Middle frontal gyrus (tissue), 1 donor: ENCODE data around the gene ALPI.

Experiments used
- DNase-seq: peaks from one replicate; pipeline ENCODE4 v3.0.0-alpha.2; 2015; ENCODE audit warnings: low spot score; ENCODE audit errors: extremely low spot score

The ALPI gene

DNA sequence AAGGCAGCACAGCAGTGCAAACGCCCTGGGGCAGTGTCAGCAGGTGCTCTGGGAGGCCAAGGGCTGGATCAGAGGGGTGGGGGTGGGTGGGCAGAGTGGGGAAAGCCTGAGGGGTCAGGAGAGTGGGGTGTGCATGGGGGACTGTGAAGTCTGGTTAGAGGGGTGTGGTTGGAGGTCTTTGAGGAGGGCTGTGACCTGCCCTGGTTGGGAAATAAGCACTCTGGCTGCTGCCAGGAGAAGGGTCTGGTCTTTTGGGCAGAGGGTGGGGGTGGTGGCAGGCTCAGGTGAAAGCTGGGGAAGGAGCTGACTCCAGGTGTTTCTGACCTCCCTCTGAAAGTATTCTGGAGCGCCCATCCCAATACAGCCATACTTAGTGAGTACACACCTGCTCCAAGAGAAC, 4.2 kb downstream of the ALPI start:
- DNase-seq, result no peak

- no peak for DNase-seq
These were observed 8.0 kb downstream of the ALPI start for GRCh38 chr2:232463701-232464543.

- no peak for DNase-seq
These were observed 8.6 kb downstream of the ALPI start for GRCh38 chr2:232464544-232464885.

DNA sequence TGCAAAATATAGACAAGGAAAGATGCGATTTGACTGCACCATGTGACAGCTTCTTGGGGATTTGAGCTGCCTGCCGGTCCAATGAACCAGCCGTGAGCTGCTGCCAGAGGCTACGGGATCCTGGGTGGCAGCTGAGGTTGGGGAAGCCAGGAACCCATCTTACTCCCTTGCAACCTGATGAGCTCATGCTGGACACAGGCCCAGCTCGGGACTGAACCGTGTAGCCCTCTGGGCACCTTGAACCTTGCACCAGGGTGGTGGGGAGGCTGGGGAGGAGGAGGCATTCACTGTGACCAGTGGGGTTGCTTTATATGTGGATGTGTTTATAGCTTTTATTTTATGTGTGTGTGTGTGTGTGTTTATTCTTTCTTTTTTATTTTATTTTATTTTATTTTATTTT, 9.1 kb downstream of the ALPI start:
- DNase-seq, result no peak

DNA sequence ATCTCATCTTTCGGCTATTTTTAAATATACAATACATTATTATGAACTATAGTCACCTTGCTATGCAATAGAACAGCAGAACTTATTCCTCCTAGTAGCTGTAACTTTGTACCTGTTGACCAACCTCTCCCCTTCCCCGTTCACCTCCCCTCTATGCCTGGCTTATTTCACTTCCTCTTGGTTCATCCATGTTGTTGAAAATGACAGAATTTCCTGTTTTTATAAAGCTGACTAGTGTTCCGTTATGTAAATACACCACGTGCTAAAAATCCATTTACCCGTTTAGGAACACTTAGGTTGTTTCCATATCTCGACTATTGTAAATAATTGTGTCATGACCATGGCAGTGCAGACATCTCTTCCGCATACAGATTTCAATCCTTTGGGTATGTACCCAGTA, 10.3 kb downstream of the ALPI start:
- no peak for DNase-seq

DNA sequence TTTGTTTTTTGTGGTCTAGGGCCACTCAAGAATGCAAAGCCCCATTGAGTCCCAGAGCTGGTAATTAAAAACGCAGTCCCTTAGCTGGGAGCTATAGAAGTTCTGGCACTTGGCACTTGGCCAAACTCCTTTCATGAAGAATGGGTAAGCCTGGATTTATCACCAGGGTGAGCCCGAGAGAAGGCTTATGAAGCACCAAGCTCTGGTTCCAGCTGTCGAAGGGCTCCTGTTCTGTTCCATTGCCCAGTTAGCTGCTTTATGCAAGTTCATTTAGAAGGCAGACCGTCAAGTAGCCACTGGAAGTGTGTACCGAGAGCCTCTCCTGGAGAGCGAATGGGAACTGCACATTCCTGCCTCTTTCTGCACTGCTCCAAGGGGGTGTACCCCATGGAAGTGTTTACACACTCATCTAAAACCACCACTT, 17.5 kb downstream of the ALPI start:
- no peak for DNase-seq

GRCh38 chr2:232476045-232476444, 20.1 kb downstream of the ALPI start:
- DNase-seq, result no peak

- no peak for DNase-seq
These were observed 20.8 kb downstream of the ALPI start for GRCh38 chr2:232476791-232477190.

DNA sequence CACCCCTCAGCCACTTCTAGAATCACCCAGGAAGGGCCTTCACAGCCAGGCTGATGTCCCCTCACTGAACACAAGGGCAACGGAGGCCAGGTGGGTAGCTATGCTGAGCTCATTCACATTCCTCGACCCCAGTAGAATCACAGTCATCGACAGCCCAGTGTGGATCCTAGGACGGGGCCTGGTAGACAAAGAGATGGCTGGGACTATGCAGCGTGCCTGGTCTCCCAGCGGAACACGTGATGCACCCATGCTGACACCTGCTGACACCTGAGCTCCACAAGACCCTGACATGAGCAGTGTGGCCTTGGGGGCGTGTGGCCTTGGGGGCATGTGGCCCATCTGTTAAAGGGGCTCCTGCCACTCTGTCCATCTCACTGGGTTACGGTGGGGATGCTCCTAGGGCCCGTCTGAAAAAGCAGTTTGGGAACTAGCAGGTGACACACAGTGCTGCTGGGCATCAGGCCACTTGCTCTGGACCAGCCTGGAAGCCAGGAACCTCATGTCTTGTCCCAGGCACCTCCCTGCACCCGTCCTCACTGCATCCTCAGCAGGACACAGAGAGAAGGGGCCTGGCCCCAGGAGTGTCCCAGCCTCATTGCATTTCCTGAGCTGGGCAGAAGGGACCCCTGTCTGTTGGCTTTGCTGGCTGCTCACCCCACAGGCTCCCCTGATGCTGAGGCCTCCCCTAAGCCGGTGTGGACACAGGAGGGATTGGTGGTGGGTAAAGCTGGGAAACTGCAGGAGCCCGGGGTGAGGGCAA, 22.0 kb downstream of the ALPI start:
- no peak for DNase-seq

DNA sequence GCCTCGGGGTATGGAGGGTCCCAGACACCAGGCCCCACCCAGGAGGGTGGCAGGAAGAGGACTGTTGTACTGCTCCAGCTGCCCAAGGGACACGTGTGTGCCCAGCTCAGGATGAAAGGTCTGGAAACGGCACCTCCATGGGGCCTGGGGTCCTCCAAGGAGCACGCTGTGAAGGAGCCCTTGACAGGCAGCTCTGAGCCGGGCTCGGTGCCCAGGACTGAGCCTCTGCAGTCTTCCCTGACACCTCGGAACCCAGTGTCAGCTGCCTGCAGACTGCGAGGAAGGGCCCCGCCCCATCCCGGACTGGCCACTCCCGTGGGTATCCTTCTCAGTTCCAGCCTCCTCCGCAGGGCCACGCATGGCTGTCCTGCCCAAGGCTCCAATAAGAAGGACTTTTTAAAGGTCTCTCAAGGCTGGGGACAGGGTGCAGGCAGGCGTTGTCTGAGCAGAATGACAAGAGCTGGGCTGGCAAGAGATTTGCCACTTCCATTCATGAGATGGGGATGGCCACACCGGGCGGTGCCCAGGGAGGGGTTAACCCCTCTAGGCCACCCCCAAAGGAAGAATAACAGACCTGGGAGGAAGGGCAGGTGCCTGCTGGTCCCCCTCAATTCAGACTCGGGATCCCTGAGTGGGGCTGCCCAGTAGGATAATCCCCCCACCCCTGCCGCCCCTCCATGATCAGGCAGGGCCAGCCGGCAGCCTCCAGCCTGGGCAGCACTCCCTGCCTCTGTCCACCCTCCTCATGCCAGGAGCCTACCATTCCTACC, 22.8 kb downstream of the ALPI start:
- no peak for DNase-seq

- no peak for DNase-seq
These were observed 23.6 kb downstream of the ALPI start for GRCh38 chr2:232479341-232480200.

- DNase-seq, result no peak
These were observed 24.5 kb downstream of the ALPI start for GRCh38 chr2:232480201-232481190.

GRCh38 chr2:232481322-232482140, 25.6 kb downstream of the ALPI start:
- no peak for DNase-seq

DNA sequence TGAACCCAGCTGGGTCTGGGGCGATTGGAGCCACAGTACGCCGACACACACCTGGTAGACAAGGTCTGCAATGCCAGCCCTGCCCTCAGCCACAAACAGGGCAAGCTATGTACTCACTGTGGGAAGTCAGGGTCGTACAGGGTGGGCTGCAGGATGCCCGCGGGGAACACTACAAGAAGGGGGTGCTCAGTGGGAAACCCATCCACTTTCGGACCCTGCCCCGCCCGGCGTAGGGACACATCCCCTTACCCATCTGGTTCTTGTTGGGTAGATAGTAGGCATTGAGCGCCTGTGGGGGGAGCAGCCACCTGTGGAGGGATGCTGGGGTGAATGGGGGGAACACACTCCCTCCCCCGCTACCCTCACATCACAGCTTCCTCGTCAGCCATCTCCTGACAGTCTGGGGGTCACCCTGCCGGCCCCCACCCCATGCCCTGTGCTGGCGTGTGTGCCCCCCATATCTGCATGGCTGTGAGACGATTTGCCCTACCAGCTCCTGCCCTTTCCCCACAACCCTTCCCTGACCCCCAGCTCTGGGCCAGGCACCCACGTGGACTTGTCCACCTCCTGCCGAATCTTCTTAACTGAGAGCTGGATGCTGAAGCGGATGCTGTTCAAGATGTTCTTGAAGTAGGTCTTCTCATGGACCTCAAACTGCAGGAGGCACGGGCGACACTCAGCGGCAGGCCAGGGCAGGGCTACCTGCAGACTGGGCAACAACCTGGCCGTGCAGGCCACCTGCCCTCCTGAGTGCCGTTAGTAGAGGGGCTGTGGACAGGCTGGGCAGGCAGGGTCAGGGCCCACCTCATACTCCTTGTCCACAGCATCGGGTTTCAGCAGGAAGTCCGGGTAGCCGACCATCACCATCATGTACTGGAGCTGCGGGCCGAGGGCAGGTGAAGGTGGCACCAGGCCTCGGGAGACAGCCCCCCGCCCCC, 26.6 kb downstream of the ALPI start:
- no peak for DNase-seq

DNA sequence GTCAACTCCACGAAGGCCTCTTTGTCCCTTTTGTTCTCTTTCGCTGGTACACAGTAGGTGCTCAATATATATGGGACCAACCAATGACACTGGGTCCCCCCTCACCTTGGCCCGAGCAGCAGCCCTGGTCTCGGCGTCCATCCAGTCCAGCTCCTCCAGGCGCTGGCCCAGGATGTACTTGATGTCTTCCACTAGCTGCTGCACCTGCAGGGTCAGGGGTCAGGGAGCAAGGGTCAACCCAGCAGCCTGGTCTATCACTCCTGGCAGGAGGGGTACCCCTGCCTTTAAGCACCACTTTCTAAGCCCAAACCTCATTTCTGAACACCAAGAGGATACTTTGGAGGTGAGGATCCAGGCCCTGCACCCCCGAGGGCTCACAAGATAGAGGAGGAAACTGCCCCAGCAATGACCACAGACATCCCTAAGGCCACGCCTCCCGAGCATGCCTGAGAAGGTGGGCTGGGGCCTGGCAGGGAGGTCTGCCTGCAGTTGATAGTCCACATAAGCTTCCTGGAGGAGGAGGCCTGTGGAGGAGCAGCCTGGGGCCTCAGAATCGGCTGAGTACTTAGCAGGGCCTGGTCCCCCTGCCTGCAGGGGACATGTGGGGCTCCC, 27.5 kb downstream of the ALPI start:
- no peak for DNase-seq

DNA sequence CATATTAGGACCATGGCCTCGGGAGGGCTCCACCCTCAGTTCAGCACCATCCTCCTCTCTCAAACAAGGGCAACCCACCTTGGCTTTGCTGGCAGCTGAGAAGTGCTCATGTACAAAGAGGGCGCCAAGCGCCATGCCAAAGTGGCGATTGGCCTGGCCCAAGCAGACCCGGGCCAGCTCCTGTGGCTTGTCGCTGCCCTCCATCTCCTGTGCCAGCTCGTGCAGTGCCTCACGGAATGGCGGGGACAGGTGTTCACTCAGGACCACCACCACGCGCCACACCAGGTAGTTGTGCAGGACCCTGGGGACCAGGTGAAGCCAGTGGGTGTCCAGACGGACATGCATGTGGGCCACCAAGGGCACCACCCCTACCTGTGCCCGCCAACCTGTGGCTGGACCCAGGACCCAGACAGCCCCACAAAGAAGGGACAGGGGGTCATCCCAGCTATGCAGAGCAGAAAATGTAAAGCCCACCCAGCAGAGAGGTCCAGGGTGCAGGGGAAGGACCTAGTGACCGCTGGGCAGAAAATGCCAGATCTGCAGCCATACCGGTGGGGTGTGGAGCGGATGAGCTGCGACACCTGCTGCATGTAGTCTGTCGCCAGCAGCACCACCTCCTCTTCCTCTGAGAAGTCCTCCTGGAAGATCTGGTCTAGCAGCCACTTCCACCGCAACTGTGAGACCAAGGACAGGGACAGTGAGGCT, 28.1 kb downstream of the ALPI start:
- no peak for DNase-seq
